Chondrocyte (in vitro differentiated cells): Measurements from ENCODE around the gene C1QTNF12. TPM values are rescaled to one million over a fixed set of nuclear protein-coding genes. Genes with fewer than 3 reads are reported as not detected.
A peak's percentile ranks its signal among the peaks of the same experiment; 100 is the strongest.

ENCODE experiments used
- DNase-seq: peaks from one replicate; pipeline ENCODE4 v3.0.0; 2021; ENCODE audit warnings: mixed read lengths, low spot score
- H3K27ac Mint-ChIP-seq: one replicate; pipeline ENCODE4 v1.8.0; 2021; ENCODE audit warnings: mild to moderate bottlenecking, moderate library complexity, mixed read lengths; ENCODE audit not compliant: unreplicated experiment
- H3K27me3 Mint-ChIP-seq: 2 replicates; pipeline ENCODE4 v1.8.0; 2021; ENCODE audit warnings: low read depth, mixed read lengths
- H3K36me3 Mint-ChIP-seq: 2 replicates; pipeline ENCODE4 v1.8.0; 2021; ENCODE audit warnings: low read depth, mixed read lengths
- H3K4me1 Mint-ChIP-seq: 2 replicates; pipeline ENCODE4 v1.8.0; 2021; ENCODE audit warnings: low read depth, mild to moderate bottlenecking, mixed read lengths
- H3K4me3 Mint-ChIP-seq: one replicate; pipeline ENCODE4 v1.8.0; 2021; ENCODE audit warnings: mild to moderate bottlenecking, moderate library complexity, mixed read lengths; ENCODE audit not compliant: unreplicated experiment
- H3K9me3 Mint-ChIP-seq: 2 replicates; pipeline ENCODE4 v1.8.0; 2021; ENCODE audit warnings: low read depth, mixed read lengths
- total RNA-seq: library from RNA; stranded (reverse); gene quantifications from 3 replicates; pipeline ENCODE4 v1.2.1, GENCODE V29; 2021
- TF ChIP-seq, protein P1 (sequence below): fragments of 200-600 bp; sonication (generic); IDR thresholded peaks from 2 replicates; pipeline ENCODE4 v1.5.0; 2021; ENCODE audit warnings: antibody characterized with exemption, mild to moderate bottlenecking, moderate library complexity

The C1QTNF12 gene
- total RNA-seq, 1 donor from 2014 or later, result 1.3 TPM

DNA sequence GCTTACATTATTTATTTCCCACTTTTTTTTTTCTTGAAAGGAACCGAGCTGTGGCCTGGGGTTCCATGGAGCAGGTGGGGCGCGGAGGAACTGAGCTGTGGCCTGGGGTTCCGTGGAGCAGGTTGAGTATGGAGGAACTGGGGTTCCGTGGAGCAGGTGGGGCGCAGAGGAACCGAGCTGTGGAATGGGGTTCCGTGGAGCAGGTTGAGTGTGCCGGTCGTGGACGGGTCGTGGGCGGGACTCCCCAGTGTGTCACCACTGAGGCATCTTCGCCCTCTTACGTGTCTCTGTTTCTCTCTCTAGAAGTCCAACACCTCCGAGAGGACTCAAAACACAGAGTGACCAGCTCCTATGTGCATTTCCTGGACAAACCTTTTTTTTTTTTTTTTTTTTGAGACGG is 32.5 kb upstream of the C1QTNF12 start:
- Mint-ChIP-seq H3K9me3 (no peaks in the 10 kb centered on the region), H3K27ac (no peak overlapping the region), H3K36me3 (no peaks in the 10 kb centered on the region), H3K4me1 (peaks cover 8% of the 10 kb centered on the region), H3K27me3 (no peaks in the 10 kb centered on the region), H3K4me3 (no peak overlapping the region)
- no peak for DNase-seq
- TF ChIP-seq, protein P1, sequence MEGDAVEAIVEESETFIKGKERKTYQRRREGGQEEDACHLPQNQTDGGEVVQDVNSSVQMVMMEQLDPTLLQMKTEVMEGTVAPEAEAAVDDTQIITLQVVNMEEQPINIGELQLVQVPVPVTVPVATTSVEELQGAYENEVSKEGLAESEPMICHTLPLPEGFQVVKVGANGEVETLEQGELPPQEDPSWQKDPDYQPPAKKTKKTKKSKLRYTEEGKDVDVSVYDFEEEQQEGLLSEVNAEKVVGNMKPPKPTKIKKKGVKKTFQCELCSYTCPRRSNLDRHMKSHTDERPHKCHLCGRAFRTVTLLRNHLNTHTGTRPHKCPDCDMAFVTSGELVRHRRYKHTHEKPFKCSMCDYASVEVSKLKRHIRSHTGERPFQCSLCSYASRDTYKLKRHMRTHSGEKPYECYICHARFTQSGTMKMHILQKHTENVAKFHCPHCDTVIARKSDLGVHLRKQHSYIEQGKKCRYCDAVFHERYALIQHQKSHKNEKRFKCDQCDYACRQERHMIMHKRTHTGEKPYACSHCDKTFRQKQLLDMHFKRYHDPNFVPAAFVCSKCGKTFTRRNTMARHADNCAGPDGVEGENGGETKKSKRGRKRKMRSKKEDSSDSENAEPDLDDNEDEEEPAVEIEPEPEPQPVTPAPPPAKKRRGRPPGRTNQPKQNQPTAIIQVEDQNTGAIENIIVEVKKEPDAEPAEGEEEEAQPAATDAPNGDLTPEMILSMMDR, result no peak

DNA sequence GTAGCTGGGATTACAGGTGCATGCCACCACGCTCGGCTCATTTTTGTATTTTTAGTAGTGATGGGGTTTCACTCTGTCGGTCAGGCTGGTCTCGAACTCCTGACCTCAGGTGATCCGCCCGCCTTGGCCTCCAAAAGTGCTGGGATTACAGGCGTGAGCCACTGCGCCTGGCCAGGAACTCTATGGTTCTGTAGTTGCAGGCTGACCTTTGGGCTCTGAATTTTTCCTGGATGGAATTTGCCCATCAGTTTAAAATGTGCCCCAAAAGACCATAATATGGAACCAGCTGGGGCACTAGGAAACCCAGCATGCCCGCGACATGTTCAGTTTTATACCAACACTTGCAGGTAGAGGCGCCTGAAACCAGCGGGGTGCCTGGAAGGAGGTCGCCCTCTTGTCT is 32.1 kb upstream of the C1QTNF12 start:
- TF ChIP-seq, protein P1, result no peak
- Mint-ChIP-seq H3K4me3 (no peak overlapping the region), H3K27ac (no peak overlapping the region), H3K4me1 (peaks cover 8% of the 10 kb centered on the region), H3K36me3 (no peaks in the 10 kb centered on the region), H3K9me3 (no peaks in the 10 kb centered on the region), H3K27me3 (no peaks in the 10 kb centered on the region)
- DNase-seq, result no peak

DNA sequence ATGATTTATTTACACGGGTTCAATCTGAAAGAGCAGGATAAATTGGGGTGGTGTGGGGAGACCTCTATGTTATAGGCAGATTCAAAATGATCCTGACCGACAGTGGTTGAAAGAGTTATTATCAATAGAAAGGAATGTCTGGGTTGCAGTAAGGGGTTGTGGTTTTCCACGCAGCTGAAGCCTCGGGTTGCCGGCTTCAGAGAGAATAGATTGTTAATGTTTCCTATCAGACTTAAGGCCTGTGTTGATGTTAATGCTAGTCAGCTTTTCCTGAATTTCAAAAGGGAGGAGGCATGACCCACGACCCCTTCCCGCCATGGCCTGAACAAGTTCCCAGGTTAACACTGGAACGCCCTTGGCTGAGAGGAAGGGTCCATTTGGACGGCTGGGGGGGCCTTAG is 29.3 kb upstream of the C1QTNF12 start:
- H3K9me3 Mint-ChIP-seq, result no peaks in the 10 kb centered on the region
- H3K36me3 Mint-ChIP-seq, result no peaks in the 10 kb centered on the region
- H3K27ac Mint-ChIP-seq, result peak overlapping the region; percentile 58
- TF ChIP-seq, protein P1, result no peak
- DNase-seq, result no peak
- peak overlapping the region; percentile 22 for H3K4me3 Mint-ChIP-seq
- no peaks in the 10 kb centered on the region for H3K27me3 Mint-ChIP-seq
- peaks cover 29% of the 10 kb centered on the region for H3K4me1 Mint-ChIP-seq

DNA sequence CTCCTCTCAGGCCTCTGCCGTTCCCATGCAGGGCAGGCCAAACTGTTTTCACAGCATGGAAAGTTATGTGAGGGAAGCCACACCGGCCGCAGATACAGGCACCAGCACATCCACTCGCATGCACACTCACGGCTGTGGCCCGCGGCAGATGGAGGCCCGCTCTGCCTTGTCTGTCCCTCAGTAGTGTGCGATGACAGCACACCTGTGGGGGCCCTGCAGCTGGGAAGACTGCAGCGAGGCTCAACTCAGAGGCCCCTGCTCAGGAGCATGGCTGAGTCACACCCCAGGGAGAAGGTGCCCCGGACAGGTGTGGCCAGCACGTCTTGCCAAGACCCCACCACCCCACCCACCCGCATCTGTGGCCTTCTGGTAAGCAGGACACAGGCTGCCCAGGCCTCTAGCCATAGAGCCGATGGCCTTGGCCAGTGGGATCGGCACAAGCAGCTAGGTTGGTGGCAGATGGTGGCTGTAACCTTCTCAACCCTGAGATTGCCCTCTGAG is 28.5 kb upstream of the C1QTNF12 start:
- Mint-ChIP-seq H3K9me3 (no peaks in the 10 kb centered on the region), H3K27me3 (no peaks in the 10 kb centered on the region), H3K4me3 (peak overlapping the region; percentile 67), H3K27ac (no peak overlapping the region), H3K4me1 (peaks cover 38% of the 10 kb centered on the region), H3K36me3 (no peaks in the 10 kb centered on the region)
- no peak for DNase-seq
- TF ChIP-seq, protein P1, result no peak

DNA sequence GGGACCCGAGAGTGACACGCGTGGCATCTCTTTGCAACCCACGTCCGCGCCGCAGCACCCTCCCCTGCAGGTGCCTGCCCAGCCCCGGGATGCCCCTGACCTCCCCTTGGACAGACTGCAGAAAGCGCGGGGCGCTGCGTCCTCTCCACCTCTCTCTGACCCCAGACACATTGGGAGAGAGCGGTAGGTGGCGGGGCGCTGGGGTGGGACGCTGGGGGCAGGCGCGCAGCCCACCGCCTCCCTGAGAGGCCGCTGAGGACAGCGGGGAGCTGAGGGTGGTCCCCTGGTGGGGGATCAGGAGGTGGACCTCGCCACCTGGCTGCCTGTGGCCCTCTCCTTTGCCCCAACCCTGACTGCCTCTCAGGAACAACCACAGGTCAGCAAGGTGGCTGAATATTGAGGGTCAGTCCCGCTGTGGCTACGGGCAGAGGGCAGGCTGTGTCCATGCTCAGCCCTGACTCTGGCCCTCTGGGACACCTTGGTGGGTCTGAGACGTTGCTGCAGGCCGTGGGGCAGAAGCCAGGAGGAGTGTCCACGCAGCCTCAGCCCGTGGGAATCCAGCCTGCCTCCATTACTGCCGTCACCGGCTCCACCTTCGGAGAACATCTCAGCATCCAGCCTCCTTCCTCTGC is 27.9 kb upstream of the C1QTNF12 start:
- TF ChIP-seq, protein P1, result no peak
- Mint-ChIP-seq H3K36me3 (no peaks in the 10 kb centered on the region), H3K4me3 (peak overlapping the region; percentile 67), H3K27ac (no peak overlapping the region), H3K27me3 (no peaks in the 10 kb centered on the region), H3K4me1 (peaks cover 41% of the 10 kb centered on the region), H3K9me3 (no peaks in the 10 kb centered on the region)
- DNase-seq, result no peak
